ENCODE measurements around the gene CTIF.

The CTIF gene

GRCh38 chr18:48621815-48622555 is 83.2 kb downstream of the CTIF start:
- no peak for DNase-seq

GRCh38 chr18:48622911-48623431 is 84.1 kb downstream of the CTIF start:
- peak; percentile 66 for DNase-seq

- DNase-seq: peak; percentile 96
Measured at GRCh38 chr18:48623468-48624235, 84.8 kb downstream of the CTIF start.

GRCh38 chr18:48624856-48625255 is 86.0 kb downstream of the CTIF start:
- no peak for DNase-seq

GRCh38 chr18:48627216-48627615 is 88.4 kb downstream of the CTIF start:
- DNase-seq: no peak

- DNase-seq: peak; percentile 100
Measured at GRCh38 chr18:48629730-48630324, 91.0 kb downstream of the CTIF start.

- DNase-seq: no peak
Measured at GRCh38 chr18:48631851-48632250, 93.0 kb downstream of the CTIF start.

- DNase-seq: no peak
Measured at GRCh38 chr18:48632676-48633257, 93.9 kb downstream of the CTIF start.

GRCh38 chr18:48634491-48634890 is 95.7 kb downstream of the CTIF start:
- no peak for DNase-seq

GRCh38 chr18:48634975-48635374 is 96.1 kb downstream of the CTIF start:
- no peak for DNase-seq

- no peak for DNase-seq
Measured at GRCh38 chr18:48635806-48636205, 97.0 kb downstream of the CTIF start.

GRCh38 chr18:48636436-48636835 is 97.6 kb downstream of the CTIF start:
- no peak for DNase-seq

- DNase-seq: no peak
Measured at GRCh38 chr18:48637081-48637990, 98.5 kb downstream of the CTIF start.

- DNase-seq: no peak
Measured at GRCh38 chr18:48638451-48638850, 99.6 kb downstream of the CTIF start.

- DNase-seq: no peak
Measured at GRCh38 chr18:48638896-48639771, 100.3 kb downstream of the CTIF start.

- no peak for DNase-seq
Measured at GRCh38 chr18:48639772-48640432, 101.1 kb downstream of the CTIF start.

- peak; percentile 29 for DNase-seq
Measured at GRCh38 chr18:48640566-48641270, 101.9 kb downstream of the CTIF start.

- no peak for DNase-seq
Measured at GRCh38 chr18:48641981-48642380, 103.2 kb downstream of the CTIF start.

- DNase-seq: no peak
Measured at GRCh38 chr18:48642503-48642902, 103.7 kb downstream of the CTIF start.

- peak; percentile 71 for DNase-seq
Measured at GRCh38 chr18:48643262-48643661, 104.4 kb downstream of the CTIF start.

All from fibroblast of skin of abdomen (primary cell).